SK-N-SH (cell line): Measurements from ENCODE around the gene PBX3.

Source experiments
- JUND ChIP-seq: IDR thresholded peaks from 2 replicates; pipeline ENCODE4 v1.4.0; 2012
- NRF1 ChIP-seq: IDR thresholded peaks from 2 replicates; pipeline ENCODE4 v1.6.1; 2012; ENCODE audit warnings: low read depth, mild to moderate bottlenecking, low read length
- POLR2AphosphoS5 ChIP-seq: IDR thresholded peaks from 2 replicates; pipeline ENCODE4 v1.6.1; 2012; ENCODE audit warnings: low read depth, low read length
- TAF1 ChIP-seq: IDR thresholded peaks from 2 replicates; pipeline ENCODE4 v1.6.1; 2012; ENCODE audit warnings: low read depth, mild to moderate bottlenecking, low read length, moderate library complexity, borderline replicate concordance
- TF ChIP-seq, protein P1 (sequence below): fragments of 200-600 bp; sonication (generic); IDR thresholded peaks from 2 replicates; pipeline ENCODE4 v1.6.1; 2017; ENCODE audit warnings: antibody characterized with exemption, mild to moderate bottlenecking, moderate library complexity

DNA sequence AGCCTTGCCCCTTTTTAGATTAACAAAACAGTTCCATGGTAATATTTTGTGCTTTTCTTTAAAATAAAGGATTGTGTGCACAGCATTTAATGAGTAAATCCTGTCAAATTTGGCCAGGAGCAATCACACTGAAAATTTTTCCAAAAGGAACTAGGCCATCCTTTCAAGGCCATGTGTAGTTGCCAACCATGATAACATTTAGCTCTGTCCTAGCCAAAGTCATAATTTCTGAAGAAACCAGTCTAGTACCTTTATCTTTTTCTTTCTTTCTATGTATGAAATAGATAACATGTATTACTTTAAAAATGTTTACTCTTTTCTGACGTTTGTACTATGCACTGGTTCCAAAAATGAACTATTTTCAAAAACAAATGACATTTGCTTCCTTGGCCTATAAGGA is 143.7 kb downstream of the PBX3 start:
- TF ChIP-seq, protein P1, sequence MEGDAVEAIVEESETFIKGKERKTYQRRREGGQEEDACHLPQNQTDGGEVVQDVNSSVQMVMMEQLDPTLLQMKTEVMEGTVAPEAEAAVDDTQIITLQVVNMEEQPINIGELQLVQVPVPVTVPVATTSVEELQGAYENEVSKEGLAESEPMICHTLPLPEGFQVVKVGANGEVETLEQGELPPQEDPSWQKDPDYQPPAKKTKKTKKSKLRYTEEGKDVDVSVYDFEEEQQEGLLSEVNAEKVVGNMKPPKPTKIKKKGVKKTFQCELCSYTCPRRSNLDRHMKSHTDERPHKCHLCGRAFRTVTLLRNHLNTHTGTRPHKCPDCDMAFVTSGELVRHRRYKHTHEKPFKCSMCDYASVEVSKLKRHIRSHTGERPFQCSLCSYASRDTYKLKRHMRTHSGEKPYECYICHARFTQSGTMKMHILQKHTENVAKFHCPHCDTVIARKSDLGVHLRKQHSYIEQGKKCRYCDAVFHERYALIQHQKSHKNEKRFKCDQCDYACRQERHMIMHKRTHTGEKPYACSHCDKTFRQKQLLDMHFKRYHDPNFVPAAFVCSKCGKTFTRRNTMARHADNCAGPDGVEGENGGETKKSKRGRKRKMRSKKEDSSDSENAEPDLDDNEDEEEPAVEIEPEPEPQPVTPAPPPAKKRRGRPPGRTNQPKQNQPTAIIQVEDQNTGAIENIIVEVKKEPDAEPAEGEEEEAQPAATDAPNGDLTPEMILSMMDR: no peak
- TF ChIP-seq POLR2AphosphoS5 (no peak), NRF1 (no peak), JUND (no peak), TAF1 (no peak)
